HG02884 (cell line): ENCODE results near the gene STX17.
"Not testable (repeated sequence)": the region's sequence is repeated elsewhere in the genome, so short reads cannot be mapped to it uniquely, and the experiment has no call there.

Experiments used
- ATAC-seq: cut with Tn5 transposase; IDR thresholded peaks from one replicate; pipeline ENCODE4 v1.9.1; 2021; ENCODE audit warnings: mild to moderate bottlenecking, moderate library complexity; ENCODE audit not compliant: unreplicated experiment

Gene STX17

DNA sequence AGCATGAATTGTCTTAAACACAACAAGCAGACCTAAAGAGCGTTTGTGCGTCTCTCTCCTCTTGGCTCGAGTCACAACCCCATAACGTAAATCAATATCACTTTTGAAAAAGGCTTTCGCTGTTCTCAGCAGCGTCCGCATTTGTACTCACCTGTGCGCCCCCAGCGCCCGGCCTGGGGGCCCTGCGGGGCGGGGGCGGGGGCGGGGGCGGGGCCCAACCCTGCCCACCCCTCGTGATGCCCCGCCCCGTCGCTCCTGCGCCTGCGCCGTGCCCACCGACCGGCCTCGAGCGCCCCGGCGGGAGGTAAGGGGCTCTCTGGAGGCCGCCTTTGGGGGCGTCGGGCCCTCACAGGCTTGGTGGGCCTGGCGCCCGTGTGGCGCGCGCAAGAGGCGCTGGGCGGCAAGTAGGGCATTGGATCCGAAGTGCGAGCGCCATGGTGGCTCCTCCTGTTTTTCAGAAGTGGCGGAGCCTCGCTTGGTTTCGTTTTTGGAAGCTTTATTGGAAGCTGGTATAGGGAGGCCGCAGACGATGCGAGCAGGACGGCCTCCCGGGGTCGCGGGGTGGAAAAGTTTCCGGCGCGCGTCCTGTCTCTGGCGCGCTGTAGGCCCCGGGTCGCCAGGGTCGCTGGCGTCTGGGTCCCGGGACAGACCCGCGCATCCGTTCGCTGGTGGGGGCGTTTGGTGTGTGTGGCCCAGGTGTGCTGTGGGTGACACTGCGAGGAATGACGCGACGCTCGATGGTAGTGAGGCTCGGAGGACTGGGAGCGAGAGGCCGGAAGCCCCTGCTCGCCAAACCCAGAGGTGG lies at the start of gene STX17:
Gene STX17, plus strand, starts transcription at position 252 of the 805 bp plus-strand sequence. CDS start 8,586 bp downstream, outside the sequence.
- peak; percentile 82 for ATAC-seq

DNA sequence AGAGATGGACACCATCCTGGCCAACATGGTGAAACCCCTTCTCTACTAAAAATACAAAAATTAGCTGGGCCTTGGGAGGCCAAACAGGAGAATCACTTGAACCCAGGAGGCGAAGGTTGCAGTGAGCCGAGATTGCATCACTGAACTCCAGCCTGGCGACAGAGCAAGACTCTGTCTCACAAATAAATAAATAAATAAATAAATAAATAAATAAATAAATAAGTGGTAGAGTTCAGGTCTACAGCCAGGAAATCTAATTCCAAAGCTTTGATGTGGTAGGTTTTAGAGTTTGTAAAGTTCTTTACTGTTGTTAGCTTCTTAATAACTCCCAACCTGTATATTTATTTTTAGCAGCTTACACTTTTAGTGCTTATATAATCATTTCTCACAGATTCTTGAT lies 48.9 kb upstream of the STX17 start:
- not testable (repeated sequence) for ATAC-seq

DNA sequence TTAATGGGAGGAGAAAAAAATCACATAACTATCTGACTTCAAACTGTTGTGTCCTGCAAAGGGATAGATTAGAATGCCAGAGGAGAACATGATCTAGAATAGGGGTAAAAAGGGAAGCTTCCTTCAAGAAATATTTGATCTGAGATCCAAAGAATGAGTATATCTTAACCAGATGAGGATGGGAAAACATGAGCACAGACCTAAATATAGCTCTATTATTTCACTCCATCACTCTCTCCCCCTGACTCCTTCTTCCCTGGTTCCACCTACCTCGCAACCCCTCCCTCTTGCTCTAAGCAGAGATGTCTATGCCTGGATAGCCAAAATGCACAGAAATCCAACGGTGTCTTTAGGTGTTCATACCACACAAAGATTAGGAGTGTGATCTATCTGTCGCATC lies 48.4 kb upstream of the STX17 start:
- no peak for ATAC-seq

DNA sequence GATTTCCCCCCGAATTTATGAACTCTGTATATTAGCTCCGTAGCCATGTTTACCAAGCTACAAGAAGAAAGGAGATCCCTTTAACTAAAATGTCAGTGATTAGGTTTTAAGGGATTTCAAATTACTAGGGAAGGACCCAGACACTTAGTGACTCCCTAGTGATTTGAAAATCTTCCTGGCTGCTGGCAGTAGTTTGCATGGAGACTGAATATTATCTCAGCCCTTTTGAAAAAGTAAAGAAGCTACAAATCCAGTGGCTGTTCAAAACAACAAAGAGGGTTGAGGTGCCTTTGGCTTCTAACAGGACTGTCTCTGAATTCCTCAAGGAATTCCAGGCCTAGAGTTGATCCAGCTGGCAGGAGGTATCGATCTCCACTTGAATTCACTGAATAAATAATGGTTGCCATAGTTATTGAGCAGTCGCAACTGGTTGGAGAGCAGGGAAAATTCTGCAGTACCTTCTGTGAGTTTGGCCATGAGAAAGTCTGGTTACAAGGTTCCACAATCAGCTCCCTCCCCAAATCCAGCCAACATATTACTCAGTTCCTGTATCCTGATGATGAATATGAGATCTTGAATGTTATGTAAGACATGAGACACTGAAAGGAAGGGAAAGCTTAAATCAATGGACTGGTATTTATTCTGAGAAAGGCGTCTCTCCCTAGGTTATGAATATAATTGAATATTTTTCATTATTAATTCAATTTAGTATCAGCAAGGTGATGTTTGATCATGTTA lies 47.0 kb upstream of the STX17 start:
- no peak for ATAC-seq

DNA sequence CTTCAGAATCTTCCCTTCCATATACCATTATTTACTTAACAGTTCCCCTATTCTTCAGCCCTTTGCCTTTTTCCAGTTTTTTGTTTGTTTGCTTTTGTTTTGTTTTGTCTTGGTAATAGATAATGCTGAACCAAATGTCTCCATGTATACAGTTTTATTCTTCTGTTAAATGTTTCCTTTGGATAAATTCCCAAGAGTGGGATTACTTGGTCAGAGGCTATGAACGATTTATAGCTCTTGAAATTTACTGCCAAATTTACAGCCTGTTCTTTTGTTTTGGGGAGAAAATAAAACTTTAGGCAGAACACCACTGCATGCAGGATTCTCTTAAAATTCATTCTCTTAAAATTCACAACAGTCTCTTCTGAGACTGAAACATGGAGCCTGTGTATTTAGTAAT lies 46.2 kb upstream of the STX17 start:
- no peak for ATAC-seq

DNA sequence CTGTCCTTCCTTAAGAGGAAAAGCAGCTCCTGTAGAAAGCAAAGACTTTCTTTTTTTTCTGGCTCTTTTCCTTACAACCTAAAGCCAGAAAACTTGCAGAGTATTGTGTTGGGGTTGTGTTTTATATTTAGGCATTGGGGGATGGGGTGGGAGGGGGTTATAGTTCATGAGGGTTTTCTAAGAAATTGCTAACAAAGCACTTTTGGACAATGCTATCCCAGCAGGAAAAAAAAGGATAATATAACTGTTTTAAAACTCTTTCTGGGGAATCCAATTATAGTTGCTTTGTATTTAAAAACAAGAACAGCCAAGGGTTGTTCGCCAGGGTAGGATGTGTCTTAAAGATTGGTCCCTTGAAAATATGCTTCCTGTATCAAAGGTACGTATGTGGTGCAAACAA lies 42.5 kb upstream of the STX17 start:
- no peak for ATAC-seq

DNA sequence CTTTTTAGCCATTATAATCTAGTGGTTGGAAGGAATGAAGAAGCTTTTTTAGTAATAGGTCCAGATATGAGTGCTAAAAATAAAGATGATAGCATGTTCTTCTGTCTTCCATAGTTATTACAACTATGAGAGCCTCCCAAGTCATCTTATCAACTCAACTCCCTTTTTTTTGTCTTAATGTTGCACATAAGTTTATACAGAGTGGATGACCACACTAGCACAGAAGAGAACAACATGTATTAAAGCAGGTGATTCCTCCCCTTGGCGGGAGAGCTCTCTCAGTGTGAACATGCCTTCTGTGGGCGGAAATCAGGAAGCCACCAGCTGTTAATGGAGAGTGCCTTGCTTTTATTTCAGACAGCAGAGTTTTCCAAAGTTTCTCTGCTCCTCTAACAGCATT lies 40.1 kb upstream of the STX17 start:
- no peak for ATAC-seq

DNA sequence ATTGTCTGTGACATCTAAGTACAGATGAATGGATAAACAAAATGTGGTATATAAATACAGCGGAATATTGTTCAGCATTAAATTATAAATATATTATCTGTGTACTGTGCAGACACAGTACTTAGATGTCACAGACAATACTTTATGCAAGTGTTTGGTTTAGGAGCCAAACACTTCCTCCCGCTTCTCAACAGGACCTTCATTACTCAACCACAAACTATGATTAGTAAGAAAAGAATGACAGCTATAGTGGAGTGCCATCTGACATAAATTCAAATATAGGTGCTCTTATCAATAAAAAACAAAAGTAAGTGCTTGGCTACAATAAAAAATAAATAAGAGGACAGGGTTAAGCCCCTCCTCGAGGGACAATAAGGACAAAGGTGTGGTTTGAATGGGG lies 38.9 kb upstream of the STX17 start:
- ATAC-seq, result no peak

DNA sequence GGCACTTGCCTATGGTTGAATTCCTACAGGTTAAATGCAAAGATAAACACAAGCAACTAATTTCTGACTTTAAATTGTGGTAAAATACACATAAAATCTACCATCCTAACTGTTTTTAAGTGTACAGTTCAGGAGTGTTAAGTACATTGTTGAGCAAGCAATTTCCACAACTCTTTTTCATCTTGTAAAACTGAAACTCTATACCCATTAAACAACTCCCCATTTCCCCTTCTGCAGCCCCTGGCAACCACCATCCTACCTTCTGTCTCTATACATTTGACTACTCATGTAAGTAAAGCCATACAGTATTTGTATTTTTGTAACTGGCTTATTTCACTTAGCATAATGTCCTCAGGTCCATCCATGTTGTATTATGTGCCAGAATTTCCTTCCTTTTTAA lies 38.5 kb upstream of the STX17 start:
- no peak for ATAC-seq

DNA sequence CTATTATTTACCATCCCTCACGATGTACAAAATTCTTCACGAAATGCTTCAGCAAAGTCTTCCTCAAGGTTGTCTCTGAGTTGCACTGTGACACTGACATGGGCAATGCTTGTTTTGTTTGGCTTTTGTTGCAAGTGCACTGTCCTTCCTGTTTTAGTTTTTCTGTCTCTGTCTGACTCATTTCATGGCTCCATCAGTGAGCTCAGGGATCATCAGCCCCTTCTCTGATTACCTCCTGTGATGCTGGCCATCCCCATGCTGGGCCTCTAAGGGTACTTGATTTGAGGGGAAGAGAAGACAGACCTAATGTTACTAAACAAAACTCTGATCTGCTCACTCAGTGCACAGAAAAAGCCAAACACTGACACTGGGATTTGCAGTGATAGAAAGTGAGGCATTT lies 37.6 kb upstream of the STX17 start:
- peak; percentile 76 for ATAC-seq

DNA sequence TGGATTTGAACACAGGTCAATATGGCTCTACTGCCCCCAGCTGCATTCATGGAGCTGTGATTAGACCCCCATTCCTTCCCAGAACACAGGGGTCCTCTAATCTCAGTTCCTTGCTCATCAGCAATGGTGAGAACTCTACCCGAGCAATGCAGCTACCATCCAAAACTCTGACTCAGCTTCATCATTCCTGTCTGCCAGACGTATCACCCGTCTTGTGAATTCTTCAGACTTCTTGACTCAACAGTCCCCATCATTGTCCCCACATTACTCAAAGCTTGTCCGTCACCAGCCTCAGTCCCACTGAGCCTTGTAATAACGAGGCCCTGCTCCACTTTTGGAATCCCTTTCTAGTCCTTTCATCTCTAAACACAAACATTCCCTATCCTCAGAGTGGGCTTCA lies 36.3 kb upstream of the STX17 start:
- no peak for ATAC-seq

DNA sequence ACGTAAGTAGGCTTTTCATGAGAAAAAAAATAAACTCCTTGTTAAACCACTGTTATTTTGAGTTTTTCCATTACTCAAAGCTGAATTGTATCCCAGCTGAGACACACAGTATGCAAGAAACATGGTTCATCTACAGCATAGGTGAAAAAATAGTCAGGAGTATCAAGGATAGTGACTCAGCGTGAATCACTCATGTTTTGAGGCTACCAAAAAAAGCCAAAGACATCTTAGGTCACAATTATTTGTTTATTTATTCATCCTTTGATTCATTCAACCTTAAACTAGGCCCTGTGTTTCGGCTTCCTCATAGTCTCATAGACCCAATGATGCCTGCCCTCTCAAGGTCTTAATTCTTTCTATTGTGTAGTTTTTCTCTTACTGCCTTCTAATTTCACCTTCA lies 32.9 kb upstream of the STX17 start:
- ATAC-seq, result no peak

DNA sequence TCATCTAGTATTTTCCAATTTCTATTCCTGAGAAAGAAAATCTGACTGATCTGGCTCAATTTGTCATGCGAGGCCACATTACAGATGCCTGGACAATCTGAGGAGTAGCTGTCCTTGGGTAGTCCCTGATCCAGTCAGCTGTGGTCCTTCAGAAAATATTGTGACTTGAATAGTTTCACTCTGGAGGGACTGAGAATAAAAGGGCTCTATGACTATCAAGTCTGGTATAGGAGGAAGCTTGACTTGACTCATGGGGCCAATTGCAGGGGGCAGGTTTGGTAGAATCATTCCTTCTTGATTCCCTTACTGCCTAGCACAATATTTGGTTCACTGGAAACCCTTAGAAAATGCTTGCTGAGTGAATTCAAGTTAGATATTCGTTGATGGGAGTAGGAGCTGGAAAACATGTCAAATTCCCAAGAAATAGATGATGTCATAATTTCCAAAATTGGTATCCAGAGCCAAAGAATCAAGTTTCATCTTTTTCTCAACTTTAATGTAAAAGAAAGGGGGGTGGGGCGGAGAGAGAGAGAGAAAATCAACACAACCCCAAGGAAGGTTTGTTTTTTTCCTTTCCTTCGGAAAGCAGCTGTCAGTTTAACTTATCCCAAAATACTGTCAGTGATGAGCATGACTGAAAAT lies 32.4 kb upstream of the STX17 start:
- no peak for ATAC-seq

DNA sequence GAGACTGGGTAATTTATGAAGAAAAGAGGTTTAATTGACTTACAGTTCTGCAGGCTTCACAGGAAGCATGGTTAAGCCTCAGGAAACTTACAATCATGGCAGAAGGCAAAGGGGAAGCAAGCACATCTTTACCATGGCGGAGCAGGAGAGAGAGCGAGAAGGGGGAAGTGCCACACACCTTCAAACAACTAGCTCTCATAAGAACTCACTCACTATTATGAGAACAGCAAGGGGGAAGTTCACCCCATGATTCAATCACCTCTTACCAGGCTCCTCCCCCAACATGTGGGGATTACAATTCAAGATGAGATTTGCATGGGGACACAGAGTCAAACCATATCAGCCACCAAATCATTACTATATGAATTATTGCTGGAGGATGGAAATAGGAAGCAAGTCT lies 30.3 kb upstream of the STX17 start:
- no peak for ATAC-seq

DNA sequence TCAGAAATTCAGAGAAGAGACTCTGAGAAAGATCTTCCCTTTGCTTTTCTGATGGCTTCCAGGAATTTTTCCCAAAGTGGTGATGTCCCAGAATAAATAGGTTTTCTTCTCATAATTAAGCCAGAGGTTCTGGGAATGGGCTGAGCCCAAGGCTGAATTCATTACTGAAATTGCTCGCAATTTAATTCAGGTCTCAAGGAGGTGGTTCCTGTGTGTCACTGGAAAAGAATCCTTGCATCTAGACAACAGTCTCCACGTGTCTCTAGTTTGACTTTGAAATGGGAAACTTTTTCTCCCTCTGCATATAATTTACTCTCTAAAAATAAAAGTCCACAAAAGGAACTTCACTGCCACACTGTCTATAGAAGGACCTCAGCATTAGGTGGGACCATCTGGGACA lies 27.8 kb upstream of the STX17 start:
- no peak for ATAC-seq

DNA sequence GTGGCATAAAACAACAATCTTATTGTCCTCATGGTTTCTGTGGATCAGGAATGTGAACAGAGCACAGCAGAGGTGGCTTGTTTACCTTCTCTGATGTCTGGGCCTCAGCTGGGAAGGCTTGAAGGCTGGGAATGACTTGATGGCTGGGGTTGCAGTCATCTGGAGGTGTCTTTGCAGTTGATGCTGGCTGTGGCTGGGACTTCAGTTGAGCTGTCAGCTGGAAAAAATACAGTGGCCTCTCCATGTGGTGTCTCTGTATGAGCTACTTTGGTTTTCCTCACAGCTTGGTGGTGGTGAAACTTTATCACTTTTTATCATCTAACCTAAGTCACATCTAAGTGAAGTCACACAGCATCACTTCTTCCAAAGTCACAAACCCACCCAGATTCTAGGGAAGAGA lies 24.7 kb upstream of the STX17 start:
- ATAC-seq, result no peak

DNA sequence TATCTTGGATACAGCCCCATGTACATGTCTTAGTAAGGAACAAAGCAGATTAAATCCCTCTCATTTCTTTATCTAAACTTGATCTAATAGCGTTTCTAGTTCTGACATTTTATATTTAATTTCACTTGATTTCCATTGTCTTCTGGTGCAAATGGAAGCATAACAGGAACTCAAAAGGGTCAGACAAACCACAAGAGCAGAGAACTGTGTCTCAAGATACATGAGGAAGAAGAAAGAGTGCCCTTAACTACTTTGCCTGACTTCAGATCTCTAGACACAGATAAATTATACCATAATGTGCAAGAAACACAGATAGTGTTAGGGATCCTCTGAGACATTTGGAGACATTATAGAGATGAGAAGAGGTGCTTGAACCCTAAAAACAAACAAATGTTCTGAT lies 20.7 kb upstream of the STX17 start:
- no peak for ATAC-seq

DNA sequence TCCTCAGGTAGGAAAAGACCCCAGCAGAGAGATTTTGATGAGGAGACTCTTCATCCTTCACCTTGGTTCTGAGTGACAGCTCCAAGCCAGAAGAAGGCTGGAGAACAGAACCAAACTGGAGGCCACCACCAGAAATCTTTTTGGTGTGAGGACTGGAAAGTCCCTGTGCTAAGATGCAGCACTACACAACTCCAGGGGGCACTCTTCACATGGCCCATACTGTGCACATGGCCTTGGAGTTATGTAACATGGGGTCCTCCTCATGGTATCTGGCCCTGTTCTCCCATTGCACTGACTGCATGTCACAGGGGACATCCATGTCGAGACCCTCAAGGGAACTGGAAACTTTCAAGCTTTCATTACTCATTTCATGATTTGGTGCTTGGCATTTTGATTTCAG lies 17.3 kb upstream of the STX17 start:
- no peak for ATAC-seq

DNA sequence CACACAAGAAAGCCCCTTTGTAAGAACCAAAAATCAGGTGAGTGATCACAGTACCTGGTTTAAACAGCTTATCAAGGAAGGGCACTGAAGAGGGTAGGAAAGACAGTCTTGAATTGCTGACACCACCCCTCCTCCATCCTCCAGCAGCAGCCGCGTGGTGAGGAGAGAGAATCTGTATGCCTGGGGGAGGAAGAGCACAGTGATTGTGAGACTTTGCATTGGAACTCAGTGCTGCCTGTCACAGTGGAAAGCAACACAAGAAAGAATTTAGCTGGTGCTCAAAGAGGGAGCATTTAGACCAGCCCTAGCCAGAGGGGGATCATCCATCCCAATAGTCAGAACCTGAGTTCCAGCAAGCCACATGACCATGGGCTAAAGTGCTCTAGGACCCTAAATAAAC lies 11.6 kb upstream of the STX17 start:
- no peak for ATAC-seq

DNA sequence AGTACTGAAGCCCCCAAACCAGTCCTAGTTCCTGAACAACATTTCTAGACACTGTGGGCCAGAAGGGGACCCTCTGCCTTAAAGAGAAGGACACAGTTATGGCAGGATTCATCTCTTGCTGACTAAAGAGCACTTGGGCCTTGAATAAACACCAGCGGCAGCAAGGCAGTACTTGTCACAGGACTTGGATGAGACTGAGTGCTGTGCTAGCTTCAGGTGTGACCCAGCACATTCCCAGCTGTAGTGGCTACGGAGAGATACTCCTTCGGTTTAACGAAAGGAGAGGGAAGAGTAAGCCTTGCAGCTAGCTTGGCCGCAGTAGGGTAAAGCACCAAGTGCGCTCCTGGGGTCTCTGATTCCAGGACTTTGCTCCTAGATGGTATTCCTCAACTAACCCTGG lies 10.9 kb upstream of the STX17 start:
- no peak for ATAC-seq

DNA sequence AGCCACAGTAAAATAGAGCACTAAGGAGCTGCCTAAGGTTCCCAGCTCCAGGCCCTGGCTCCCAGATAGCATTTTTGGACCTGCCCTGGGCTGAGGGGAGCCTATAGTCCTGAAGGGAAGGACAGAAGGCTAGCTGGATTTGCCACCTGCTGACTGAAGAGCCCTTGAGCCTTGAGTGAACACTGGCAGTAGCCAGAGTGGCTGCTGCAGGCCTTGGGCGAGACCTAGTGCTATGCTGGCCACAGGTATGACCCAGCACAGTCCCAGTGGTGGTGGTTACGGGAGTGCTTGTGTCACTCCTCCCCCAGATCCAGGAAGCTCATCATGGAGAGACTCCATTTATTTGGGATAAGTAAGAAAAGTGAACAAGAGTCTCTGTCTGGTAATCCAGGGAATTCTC lies 10.3 kb upstream of the STX17 start:
- ATAC-seq, result no peak

DNA sequence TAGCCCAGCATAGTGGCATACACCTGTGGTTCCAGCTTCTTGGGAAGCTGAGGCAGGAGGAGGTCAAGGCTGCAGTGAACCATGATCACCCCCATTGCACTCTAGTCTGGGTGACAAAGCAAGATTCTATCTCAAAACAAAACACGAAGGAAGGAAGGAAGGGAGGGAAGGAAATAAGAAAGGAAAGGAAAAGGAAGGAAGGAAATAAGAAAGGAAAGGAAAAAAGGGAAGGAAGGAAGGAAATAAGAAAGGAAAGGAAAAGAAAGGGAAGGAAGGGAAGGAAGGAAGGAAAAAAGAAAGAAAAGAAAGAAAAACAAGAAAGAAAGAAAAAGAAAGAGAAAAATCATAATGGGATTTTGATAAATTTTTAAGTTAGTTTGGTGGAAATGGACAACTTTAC lies 3.1 kb upstream of the STX17 start:
- no peak for ATAC-seq
